NT2/D1 (cell line): ENCODE data around the gene PSTPIP2.

ENCODE experiments used
- SUZ12 ChIP-seq: IDR thresholded peaks from 2 replicates; pipeline ENCODE4 v1.6.1; 2011; ENCODE audit not compliant: insufficient read length, insufficient read depth; ENCODE audit errors: extremely low read depth
- ZNF274 ChIP-seq: IDR thresholded peaks from 2 replicates; pipeline ENCODE4 v1.6.1; 2011; ENCODE audit warnings: mild to moderate bottlenecking, low read depth, low read length

DNA sequence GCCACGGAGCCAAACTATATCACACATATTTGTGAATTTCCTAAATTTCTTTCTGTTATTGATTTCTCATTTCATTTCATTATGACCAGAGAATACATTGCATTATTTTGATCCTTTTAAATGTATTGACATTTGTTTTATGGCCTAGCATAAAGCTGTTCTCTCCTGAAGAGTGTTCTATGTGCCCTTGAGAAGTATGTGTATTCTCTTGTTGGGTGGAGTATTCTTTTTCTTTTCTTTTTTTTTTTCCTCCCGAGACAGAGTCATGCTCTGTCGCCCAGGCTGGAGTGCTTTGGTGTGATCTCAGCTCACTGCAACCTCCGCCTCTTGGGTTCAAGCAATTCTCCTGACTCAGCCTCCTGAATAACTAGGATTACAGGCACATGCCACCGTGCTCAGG, 37.3 kb upstream of the PSTPIP2 start:
- TF ChIP-seq ZNF274 (no peak), SUZ12 (no peak)
